ENCODE results near the gene CD44.

- TF ChIP-seq CTCF (conservative IDR thresholded peaks at IDR 0.05 in 1 of 2, IDR thresholded peaks at IDR 0.05 in 1 of 2; ENCODE audit: low read depth in 1 of 2, low read length in 2 of 2) (no peak), EZH2 (IDR thresholded peaks at IDR 0.05; ENCODE audit: low read length, missing control alignments) (no peak)
These were observed 16.7 kb upstream of the CD44 start for GRCh38 chr11:35122308-35122707.
